ENCODE data around the gene PMIS2. TPM values are rescaled to one million over a fixed set of nuclear protein-coding genes. Genes with fewer than 3 reads are reported as not detected.

The PMIS2 gene
- total RNA-seq, 2 experiments from 2014 or later = not detected

DNA sequence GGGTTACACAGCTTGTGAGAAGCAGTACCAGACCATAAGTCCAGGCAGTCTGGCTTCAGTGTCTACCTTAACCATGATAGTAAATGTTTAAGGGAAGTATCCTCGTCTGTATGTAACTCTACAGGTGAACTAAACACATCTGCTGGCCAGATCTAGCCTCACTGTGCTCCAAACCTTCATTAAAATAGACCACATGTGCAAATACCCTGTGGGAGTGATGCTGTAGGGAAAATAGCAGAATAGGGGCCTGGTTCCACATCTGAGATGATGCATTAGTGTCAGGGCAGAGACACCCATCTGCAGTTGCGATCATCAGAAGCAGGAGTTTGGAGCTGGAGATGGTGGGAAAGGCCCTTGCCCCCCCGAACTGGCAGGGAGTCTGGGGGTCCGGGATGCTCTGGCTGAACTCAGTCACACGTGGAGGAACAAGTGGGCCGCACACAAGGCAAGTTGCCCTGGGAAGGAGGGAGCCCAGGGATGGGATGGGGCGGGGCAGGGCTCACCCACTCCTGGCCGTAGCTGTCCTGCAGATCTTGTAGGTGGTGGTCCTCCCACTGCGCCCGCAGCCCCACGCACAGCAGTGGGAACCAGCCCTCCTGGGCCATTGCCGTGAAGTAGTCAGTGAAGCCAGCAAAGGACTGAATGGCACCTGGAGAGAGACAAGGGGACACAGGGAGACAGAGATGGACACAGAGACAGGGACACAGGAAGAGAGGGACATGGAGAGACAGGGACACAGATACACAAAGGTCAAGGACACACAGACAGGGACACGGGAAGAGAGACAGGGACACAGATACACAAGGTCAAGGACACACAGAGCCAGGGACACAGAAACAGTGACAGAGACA lies 33.2 kb upstream of the PMIS2 start:
- no peak for DNase-seq
- Mint-ChIP-seq H3K9me3 (no peaks in the 10 kb centered on the region), H3K27ac (no peak overlapping the region), H3K36me3 (peaks cover 8% of the 10 kb centered on the region), H3K4me1 (peaks cover 12% of the 10 kb centered on the region), H3K4me3 (no peak overlapping the region), H3K27me3 (peaks cover 15% of the 10 kb centered on the region)

- no peak for DNase-seq
- Mint-ChIP-seq H3K9me3 (no peaks in the 10 kb centered on the region), H3K4me3 (no peak overlapping the region), H3K36me3 (peaks cover 5% of the 10 kb centered on the region), H3K27me3 (peaks cover 18% of the 10 kb centered on the region), H3K4me1 (peaks cover 13% of the 10 kb centered on the region), H3K27ac (no peak overlapping the region)
Observed at GRCh38 chr19:35553385-35554000, 32.5 kb upstream of the PMIS2 start.

GRCh38 chr19:35554076-35554475 lies 31.9 kb upstream of the PMIS2 start:
- DNase-seq = no peak
- peaks cover 5% of the 10 kb centered on the region for H3K36me3 Mint-ChIP-seq
- H3K4me1 Mint-ChIP-seq = peaks cover 7% of the 10 kb centered on the region
- H3K9me3 Mint-ChIP-seq = no peaks in the 10 kb centered on the region
- H3K27me3 Mint-ChIP-seq = peaks cover 24% of the 10 kb centered on the region
- H3K4me3 Mint-ChIP-seq = no peak overlapping the region
- no peak overlapping the region for H3K27ac Mint-ChIP-seq

DNA sequence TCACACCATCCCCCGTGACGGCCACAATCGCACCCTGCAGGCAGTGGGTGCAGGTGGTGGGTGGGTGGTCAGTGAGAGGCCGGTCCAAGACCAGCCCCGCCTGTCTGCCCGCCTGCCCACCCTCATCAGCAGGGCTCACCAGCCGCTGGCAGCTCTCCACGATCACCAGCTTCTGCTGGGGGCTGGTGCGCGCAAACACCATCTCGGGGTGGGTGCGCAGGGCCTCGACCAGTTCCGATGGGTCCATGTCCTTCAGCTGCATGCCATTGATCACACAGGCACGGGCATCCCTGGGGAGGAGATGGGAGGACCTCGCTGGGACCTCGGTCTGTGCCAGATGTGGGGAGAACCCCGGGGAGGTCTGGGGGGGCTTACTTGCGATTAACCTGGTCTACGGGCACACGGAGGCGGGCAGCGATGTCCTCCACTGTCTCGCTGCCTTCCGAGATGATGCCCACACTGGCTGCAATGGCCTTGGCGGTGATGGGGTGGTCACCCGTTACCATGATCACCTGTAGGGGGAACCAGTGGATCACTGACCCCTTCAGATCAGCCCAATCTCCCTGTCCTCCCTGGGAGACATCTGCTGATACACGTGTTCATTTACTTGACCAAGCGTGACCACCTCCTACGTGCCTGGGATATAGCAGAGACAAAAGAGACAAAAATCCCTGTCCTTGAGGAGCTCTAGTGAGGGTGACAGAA lies 30.5 kb upstream of the PMIS2 start:
- no peak overlapping the region for H3K4me3 Mint-ChIP-seq
- H3K36me3 Mint-ChIP-seq = peaks cover 5% of the 10 kb centered on the region
- H3K4me1 Mint-ChIP-seq = peaks cover 3% of the 10 kb centered on the region
- no peak overlapping the region for H3K27ac Mint-ChIP-seq
- peaks cover 38% of the 10 kb centered on the region for H3K27me3 Mint-ChIP-seq
- DNase-seq = no peak
- no peaks in the 10 kb centered on the region for H3K9me3 Mint-ChIP-seq

GRCh38 chr19:35556025-35556590 lies 29.9 kb upstream of the PMIS2 start:
- DNase-seq = no peak
- Mint-ChIP-seq H3K27ac (no peak overlapping the region), H3K27me3 (peaks cover 44% of the 10 kb centered on the region), H3K4me1 (peaks cover 3% of the 10 kb centered on the region), H3K9me3 (no peaks in the 10 kb centered on the region), H3K36me3 (peaks cover 2% of the 10 kb centered on the region), H3K4me3 (no peak overlapping the region)

DNA sequence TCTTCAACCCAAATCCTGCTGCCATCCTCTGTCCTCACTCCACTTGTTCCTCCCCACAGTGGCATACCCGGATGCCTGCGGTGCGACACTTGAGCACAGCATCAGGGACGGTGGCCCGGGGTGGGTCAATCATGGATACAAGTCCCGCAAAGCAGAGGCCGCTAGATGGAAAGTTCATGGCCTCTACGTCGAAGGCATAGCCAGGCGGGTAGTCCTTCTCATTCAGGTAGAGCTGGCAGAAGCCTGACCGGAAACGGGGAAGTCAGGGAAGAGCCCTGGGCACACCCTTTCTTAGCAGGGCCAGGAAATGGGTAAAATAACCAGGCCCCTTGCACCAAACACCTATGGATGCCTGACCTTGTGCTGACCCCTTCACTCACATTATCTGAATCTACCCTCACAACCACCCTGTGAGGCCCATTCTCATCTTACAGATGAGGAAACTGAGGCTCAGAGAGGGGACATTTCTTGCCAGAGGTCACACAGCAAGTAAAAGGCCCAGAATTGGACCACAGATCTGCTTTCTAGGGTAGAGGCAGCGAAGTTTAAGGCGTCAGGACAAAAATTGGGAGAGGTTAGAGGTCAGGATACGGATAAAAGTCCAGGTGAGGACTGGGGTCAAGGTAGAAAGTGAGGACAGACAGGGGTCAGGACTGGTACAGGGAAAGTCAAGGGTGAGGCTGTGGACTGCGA lies 29.0 kb upstream of the PMIS2 start:
- H3K27me3 Mint-ChIP-seq = peaks cover 52% of the 10 kb centered on the region
- H3K4me3 Mint-ChIP-seq = no peak overlapping the region
- no peak overlapping the region for H3K27ac Mint-ChIP-seq
- DNase-seq = no peak
- H3K9me3 Mint-ChIP-seq = no peaks in the 10 kb centered on the region
- peaks cover 3% of the 10 kb centered on the region for H3K4me1 Mint-ChIP-seq
- H3K36me3 Mint-ChIP-seq = peaks cover 2% of the 10 kb centered on the region

GRCh38 chr19:35557539-35558399 lies 28.2 kb upstream of the PMIS2 start:
- peak overlapping the region; percentile 59 for H3K4me3 Mint-ChIP-seq
- H3K9me3 Mint-ChIP-seq = no peaks in the 10 kb centered on the region
- peaks cover 60% of the 10 kb centered on the region for H3K27me3 Mint-ChIP-seq

DNA sequence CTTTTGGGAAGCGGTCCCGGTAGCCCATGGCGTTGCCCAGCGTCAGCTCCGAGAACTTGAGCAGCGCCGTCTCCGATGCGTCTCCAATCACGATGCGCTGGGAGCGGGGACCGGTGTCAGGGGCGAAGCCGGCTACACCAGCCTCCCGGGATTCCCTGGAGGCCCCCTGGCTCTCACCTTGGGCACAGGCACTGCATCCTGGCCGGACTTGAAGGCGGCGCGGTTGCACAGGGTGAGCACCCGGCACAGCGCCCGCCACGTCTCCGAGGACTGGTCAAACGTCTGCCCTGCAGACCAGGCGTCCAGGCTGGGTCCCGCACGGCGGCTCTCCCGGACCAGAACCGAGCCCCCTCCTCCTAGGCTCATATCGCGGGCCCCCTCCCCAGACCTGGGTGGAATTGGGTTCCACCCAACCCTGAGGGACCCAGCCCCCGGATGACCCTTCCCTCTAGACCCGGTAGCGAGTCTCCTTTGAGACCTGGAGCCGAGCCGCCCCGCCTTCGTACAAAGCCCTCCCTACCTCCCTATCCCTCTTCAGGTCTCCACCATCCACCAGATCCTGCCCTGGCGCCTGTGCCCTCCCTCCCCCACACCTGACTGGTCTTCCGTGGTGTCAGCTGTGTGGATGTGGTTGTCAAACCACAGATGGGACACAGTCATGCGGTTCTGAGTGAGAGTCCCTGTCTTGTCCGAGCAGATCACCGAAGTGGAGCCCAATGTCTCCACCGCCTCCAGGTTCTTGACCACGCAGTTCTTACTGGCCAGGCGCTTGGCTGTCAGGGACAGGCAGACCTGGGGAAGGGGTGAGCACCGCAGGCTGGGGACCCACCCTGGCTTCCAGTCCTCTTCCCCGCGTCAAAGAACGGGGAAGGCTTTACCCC lies 27.3 kb upstream of the PMIS2 start:
- Mint-ChIP-seq H3K27ac (no peak overlapping the region), H3K27me3 (peaks cover 66% of the 10 kb centered on the region), H3K4me1 (peaks cover 3% of the 10 kb centered on the region), H3K4me3 (no peak overlapping the region), H3K9me3 (no peaks in the 10 kb centered on the region), H3K36me3 (peaks cover 2% of the 10 kb centered on the region)
- DNase-seq = no peak

More at GRCh38 chr19:35557539-35558399, 28.2 kb upstream of the PMIS2 start:
- H3K36me3 Mint-ChIP-seq = peaks cover 2% of the 10 kb centered on the region
- DNase-seq = peak; percentile 72
- H3K27ac Mint-ChIP-seq = no peak overlapping the region
- peaks cover 3% of the 10 kb centered on the region for H3K4me1 Mint-ChIP-seq

DNA sequence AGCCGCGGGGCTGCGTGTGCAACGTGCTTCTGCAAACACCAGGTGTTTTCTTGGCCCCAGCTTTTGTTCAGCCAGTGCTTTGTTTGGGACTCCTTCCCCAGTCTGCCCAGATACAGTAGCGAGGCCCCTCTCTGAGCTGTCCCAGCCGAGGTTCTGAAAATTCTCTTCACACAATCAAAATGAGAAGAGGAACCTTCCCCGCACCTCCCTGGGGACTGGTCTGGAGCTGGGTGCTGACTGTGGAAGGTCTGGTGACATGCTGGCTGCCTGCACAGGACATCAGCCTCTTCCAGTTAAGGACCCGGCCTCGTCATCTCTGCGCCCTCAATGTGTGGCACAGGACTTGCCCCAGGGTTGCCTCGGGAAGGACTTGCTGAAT lies 26.7 kb upstream of the PMIS2 start:
- H3K4me3 Mint-ChIP-seq = no peak overlapping the region
- H3K9me3 Mint-ChIP-seq = no peaks in the 10 kb centered on the region
- peaks cover 68% of the 10 kb centered on the region for H3K27me3 Mint-ChIP-seq
- H3K27ac Mint-ChIP-seq = no peak overlapping the region
- peaks cover 3% of the 10 kb centered on the region for H3K4me1 Mint-ChIP-seq
- peaks cover 2% of the 10 kb centered on the region for H3K36me3 Mint-ChIP-seq
- no peak for DNase-seq

DNA sequence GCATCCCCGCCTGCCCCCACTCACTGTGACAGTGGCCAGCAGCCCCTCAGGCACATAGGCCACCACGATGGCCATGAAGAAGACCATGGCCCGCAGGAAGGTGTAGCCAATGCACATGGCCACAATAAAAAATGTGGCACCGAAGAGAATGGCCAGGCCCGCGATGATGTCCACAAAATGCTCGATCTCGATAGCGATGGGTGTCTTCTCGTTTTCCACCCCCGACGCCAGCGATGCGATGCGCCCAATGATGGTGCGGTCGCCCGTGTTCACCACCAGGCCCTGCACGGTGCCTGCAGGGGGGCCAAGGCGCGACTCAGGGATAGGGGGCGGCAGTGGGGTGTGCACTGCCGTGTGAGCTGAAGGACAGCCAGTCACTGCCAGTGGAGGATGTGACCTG lies 26.2 kb upstream of the PMIS2 start:
- H3K27ac Mint-ChIP-seq = no peak overlapping the region
- H3K4me1 Mint-ChIP-seq = peaks cover 3% of the 10 kb centered on the region
- H3K9me3 Mint-ChIP-seq = no peaks in the 10 kb centered on the region
- no peak overlapping the region for H3K4me3 Mint-ChIP-seq
- no peak for DNase-seq
- peaks cover 2% of the 10 kb centered on the region for H3K36me3 Mint-ChIP-seq
- H3K27me3 Mint-ChIP-seq = peaks cover 70% of the 10 kb centered on the region

- DNase-seq = no peak
- Mint-ChIP-seq H3K27me3 (peaks cover 70% of the 10 kb centered on the region), H3K4me3 (no peak overlapping the region), H3K27ac (no peak overlapping the region), H3K4me1 (peaks cover 3% of the 10 kb centered on the region), H3K36me3 (peaks cover 2% of the 10 kb centered on the region), H3K9me3 (no peaks in the 10 kb centered on the region)
Observed at GRCh38 chr19:35560271-35560670, 25.7 kb upstream of the PMIS2 start.

DNA sequence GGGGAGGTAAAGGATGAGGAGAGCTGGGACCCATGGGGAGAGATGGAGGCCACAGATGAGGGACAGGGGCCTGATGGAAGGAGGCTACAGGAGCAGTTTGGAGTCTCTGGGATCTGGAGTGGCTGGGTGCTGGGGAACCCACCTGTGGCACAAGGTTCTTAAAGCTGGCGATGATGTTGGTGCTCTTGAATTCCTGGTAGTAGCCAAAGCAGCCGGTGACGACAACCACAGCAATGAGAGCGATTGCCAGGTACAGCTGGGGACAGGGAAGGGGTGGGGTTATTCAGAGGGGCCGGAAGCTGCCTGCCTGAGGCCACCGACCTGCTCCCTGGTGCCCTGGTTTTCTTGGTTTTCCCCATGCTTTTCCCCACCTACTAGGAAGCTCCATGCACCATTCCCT lies 25.3 kb upstream of the PMIS2 start:
- no peak overlapping the region for H3K27ac Mint-ChIP-seq
- no peak for DNase-seq
- H3K36me3 Mint-ChIP-seq = peaks cover 2% of the 10 kb centered on the region
- peaks cover 3% of the 10 kb centered on the region for H3K4me1 Mint-ChIP-seq
- H3K4me3 Mint-ChIP-seq = no peak overlapping the region
- no peaks in the 10 kb centered on the region for H3K9me3 Mint-ChIP-seq
- H3K27me3 Mint-ChIP-seq = peaks cover 69% of the 10 kb centered on the region

GRCh38 chr19:35561436-35561835 lies 24.5 kb upstream of the PMIS2 start:
- H3K36me3 Mint-ChIP-seq = peaks cover 2% of the 10 kb centered on the region
- no peak for DNase-seq
- no peak overlapping the region for H3K27ac Mint-ChIP-seq
- no peaks in the 10 kb centered on the region for H3K9me3 Mint-ChIP-seq
- H3K4me1 Mint-ChIP-seq = peaks cover 3% of the 10 kb centered on the region
- H3K4me3 Mint-ChIP-seq = no peak overlapping the region
- peaks cover 65% of the 10 kb centered on the region for H3K27me3 Mint-ChIP-seq

Measured in activated naive CD8-positive, alpha-beta T cell treated with anti-CD3 and anti-CD28 coated beads for 36 hours (primary cell).